Dermis microvascular lymphatic vessel endothelial cell (primary cell): Measurements from ENCODE around the gene CNTD1. TPM values are rescaled to one million over a fixed set of nuclear protein-coding genes. Genes with fewer than 3 reads are reported as not detected.
"Not testable (repeated sequence)": the region's sequence is repeated elsewhere in the genome, so short reads cannot be mapped to it uniquely, and the experiment has no call there.

Experiments
- DNase-seq, 2 donors: peaks; one replicate each; pipeline versions ENCODE4 v3.0.0 to v3.0.0-alpha.2; 2010; ENCODE audit warnings: low read depth in 2 of 2
- total RNA-seq: library from RNA; depleted of rRNA; stranded (reverse); fragments of >200 nt; gene quantifications from 2 replicates; pipeline ENCODE4 v1.2.1, GENCODE V29; 2014

CNTD1 gene
- total RNA-seq, 1 donor from 2014 or later = not detected

DNA sequence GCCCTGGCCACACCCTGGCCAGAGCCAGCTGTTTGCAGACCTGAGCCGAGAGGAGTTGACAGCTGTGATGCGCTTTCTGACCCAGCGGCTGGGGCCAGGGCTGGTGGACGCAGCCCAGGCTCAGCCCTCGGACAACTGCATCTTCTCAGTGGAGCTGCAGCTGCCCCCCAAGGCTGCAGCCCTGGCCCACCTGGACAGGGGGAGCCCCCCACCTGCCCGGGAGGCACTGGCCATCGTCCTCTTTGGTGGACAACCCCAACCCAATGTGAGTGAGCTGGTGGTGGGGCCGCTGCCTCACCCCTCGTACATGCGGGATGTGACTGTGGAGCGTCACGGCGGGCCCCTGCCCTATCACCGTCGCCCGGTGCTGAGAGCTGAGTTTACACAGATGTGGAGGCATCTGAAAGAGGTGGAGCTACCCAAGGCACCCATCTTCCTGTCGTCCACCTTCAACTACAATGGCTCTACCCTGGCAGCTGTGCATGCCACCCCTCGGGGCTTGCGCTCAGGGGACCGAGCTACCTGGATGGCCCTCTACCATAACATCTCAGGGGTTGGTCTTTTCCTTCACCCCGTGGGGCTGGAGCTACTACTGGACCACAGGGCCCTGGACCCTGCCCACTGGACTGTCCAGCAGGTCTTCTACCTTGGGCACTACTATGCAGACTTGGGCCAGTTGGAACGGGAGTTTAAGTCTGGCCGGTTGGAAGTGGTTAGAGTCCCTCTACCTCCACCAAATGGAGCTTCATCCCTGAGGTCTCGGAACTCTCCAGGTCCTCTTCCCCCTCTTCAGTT lies 46.3 kb downstream of the CNTD1 start:
- DNase-seq = no peak

DNA sequence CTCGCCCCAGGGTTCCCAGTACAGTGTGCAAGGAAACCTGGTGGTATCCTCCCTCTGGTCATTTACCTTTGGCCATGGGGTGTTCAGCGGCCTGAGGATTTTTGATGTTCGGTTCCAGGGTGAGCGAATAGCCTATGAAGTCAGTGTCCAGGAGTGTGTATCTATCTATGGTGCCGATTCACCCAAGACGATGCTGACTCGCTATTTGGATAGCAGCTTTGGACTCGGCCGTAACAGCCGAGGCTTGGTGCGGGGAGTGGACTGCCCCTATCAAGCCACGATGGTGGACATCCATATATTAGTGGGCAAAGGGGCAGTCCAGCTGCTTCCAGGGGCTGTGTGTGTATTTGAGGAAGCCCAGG lies 46.9 kb downstream of the CNTD1 start:
- no peak for DNase-seq

GRCh38 chr17:42845918-42846593 lies 47.4 kb downstream of the CNTD1 start:
- DNase-seq = no peak

DNA sequence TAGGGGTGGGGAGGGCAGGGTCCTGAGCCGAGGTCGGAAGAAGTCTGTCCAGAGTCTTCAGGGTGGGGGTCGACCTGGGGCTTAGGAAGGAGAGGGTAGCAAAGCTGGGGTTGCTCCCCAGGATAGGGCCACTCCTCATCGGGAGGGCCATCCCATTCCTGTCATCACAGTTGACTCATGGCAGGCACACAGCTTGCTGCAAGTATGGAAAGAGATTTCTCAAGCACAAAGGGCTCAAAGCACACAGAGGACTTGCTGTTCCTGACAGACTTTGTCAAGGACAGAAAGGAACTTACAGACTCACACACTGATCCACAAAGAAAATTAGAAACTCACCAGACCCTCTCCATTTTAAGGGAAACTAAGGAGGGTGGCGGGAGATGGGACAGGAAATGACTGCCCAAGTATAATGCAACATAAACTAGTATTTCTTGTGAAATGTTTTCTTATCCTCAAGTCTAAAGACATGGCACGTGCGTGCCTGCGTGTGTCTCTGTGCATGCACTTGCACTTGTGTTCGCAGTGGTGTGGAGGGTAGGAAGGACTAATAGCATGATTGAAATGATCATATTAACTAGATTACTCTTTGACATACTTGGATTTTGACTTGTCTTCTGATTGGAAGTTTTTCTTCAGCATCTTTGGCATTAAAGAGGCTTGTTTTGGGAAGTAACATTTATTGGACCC lies 48.1 kb downstream of the CNTD1 start:
- no peak for DNase-seq

GRCh38 chr17:42848093-42848492 lies 49.4 kb downstream of the CNTD1 start:
- no peak for DNase-seq

DNA sequence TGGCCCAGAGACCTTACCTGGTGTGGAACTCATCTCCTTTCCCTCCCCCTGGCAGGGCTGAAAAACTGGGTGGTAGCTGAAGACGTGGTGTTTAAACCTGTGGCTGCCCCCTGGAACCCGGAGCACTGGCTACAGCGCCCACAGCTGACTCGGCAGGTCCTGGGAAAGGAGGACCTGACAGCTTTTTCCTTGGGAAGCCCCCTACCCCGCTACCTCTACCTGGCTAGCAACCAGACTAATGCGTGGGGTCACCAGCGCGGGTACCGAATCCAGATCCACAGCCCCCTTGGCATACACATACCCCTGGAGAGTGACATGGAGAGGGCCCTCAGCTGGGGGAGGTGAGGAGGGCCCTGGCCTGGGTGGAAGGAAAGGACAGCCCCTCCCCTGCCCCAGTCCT lies 50.4 kb downstream of the CNTD1 start:
- DNase-seq = no peak

GRCh38 chr17:42849451-42850181 lies 51.0 kb downstream of the CNTD1 start:
- no peak for DNase-seq

DNA sequence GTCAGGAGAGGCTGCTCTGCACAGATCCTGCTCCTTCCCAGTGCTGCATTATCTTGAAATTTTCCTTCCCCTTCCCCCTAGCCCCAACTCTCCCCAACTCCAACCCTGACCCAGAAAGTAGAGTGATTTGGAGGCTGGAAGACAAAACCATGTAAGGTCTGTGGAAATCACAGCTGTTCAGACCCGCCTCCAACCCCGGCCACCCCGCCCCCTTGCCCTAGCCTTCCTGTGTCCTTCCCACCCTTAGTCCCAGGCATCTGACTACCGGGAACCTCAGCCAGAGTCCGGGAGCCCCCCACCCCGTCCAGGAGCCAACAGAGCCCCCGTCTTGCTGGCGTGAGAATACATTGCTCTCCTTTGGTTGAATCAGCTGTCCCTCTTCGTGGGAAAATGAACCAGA lies 52.3 kb downstream of the CNTD1 start, which contains the start of gene AOC3:
TSS of gene AOC3 (plus strand) at position 246 of the 400 bp plus-strand sequence. CDS start at position 391, 145 bp downstream.
- no peak for DNase-seq

DNA sequence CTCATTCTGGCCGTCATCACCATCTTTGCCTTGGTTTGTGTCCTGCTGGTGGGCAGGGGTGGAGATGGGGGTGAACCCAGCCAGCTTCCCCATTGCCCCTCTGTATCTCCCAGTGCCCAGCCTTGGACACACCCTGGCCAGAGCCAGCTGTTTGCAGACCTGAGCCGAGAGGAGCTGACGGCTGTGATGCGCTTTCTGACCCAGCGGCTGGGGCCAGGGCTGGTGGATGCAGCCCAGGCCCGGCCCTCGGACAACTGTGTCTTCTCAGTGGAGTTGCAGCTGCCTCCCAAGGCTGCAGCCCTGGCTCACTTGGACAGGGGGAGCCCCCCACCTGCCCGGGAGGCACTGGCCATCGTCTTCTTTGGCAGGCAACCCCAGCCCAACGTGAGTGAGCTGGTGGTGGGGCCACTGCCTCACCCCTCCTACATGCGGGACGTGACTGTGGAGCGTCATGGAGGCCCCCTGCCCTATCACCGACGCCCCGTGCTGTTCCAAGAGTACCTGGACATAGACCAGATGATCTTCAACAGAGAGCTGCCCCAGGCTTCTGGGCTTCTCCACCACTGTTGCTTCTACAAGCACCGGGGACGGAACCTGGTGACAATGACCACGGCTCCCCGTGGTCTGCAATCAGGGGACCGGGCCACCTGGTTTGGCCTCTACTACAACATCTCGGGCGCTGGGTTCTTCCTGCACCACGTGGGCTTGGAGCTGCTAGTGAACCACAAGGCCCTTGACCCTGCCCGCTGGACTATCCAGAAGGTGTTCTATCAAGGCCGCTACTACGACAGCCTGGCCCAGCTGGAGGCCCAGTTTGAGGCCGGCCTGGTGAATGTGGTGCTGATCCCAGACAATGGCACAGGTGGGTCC lies 52.9 kb downstream of the CNTD1 start:
- not testable (repeated sequence) for DNase-seq

- no peak for DNase-seq
These were observed 53.7 kb downstream of the CNTD1 start for GRCh38 chr17:42852351-42852750.

DNA sequence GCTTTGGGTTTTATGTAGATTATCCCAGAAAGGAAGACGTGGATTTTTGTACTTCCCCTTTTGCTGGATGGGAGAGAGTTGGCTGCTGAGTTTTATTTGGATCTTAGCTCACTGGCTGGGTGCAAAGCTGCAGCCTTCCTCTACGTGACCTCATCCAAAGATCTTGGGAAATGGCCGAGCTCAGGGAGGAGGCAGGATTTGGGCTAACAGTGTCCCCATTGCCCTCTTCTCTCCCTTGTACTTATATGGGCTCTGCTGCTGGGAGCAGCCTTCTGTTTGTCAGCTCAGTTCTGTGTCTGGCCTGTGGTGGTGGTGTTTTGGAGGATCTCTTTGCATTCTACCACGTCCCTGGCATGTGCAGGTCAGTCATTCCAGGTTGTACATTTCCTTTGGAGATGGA lies 54.3 kb downstream of the CNTD1 start:
- DNase-seq = no peak

DNA sequence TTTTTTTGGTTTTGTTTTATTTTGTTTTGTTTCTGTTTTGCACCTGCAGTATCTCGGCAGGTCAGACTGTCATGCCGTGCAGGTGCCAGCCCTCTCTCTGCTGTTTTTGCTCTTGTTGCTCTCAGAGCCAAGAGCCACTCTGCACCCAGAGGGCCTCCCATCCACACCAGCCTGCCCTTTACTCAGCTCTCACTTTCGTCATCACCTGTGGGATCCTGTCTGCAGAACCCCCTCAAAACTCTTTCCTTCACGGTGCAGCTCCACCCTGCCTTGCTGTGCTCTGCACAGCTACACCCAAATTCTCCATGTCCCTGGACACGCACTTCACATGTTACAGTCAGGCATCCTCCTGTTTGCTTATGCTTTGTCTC lies 54.9 kb downstream of the CNTD1 start:
- no peak for DNase-seq

DNA sequence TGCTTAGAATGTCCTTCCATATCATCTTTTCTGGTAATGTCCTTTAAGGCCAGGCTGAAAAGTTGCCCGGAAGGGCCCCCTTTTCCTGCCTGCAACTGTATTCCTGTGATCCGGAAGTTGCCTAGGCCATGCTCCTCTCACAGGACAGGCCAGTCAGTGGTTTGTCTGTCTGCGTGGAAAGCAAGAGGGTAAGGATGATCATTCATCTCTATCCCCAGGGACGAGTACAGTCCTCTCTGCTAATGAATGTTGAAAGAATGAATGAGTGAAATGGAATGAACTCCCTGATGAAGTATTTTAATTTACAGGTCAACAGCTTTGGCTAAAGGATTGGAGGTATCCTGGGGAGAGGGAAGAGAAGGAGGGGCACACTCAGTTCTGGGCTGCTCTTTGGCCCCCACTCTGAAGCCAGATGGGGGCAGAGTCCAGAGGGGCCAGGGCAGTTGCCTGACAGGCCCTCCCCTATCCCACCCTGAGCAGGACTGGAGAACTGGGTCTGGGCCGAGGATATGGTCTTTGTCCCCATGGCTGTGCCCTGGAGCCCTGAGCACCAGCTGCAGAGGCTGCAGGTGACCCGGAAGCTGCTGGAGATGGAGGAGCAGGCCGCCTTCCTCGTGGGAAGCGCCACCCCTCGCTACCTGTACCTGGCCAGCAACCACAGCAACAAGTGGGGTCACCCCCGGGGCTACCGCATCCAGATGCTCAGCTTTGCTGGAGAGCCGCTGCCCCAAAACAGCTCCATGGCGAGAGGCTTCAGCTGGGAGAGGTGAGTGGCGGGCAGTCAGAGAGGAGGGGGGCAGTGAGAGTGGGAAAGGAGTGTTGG lies 55.5 kb downstream of the CNTD1 start:
- no peak for DNase-seq

GRCh38 chr17:42855048-42855596 lies 56.5 kb downstream of the CNTD1 start:
- DNase-seq = no peak

- not testable (repeated sequence) for DNase-seq
These were observed 57.4 kb downstream of the CNTD1 start for GRCh38 chr17:42856093-42856492.

DNA sequence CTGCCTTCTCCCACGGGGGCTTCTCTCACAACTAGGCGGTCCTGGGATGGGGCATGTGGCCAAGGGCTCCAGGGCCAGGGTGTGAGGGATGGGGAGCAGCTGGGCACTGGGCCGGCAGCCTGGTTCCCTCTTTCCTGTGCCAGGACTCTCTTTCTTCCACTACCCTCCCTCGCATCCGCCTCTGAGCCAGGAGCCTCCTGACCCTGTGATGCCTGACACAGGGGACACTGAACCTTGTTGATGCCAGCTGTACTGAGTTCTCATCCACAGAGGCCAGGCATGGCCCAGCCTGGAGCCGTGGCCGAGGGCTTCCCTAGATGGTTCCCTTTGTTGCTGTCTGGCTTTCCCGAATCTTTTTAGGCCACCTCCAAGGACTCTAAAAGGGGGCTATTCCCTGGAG lies 57.9 kb downstream of the CNTD1 start:
- DNase-seq = not testable (repeated sequence)

GRCh38 chr17:42857389-42857788 lies 58.7 kb downstream of the CNTD1 start:
- DNase-seq = no peak
